ENCODE measurements around the gene KRTAP10-4.

The KRTAP10-4 gene

GRCh38 chr21:44583089-44583799, 9.7 kb downstream of the KRTAP10-4 start:
- DNase-seq (ENCODE audit: low read depth in 1 of 2, low spot score in 1 of 2): no peak
- TF ChIP-seq REST (IDR thresholded peaks at IDR 0.05; ENCODE audit: insufficient replicate concordance, low read depth): no peak
- TF ChIP-seq GABPA (IDR thresholded peaks at IDR 0.05; ENCODE audit: low read depth): no peak
- TF ChIP-seq SPI1 (IDR thresholded peaks at IDR 0.05; ENCODE audit: borderline replicate concordance, low read depth): no peak
- TF ChIP-seq CTCF (IDR thresholded peaks at IDR 0.05; ENCODE audit: insufficient read depth, low read length): no peak
- no peak for TF ChIP-seq POLR2AphosphoS5 (IDR thresholded peaks at IDR 0.05; ENCODE audit: low read depth)
- Histone ChIP-seq H3K27ac (replicated peaks) (no peak overlapping the region), H3K4me3 (replicated peaks; ENCODE audit: insufficient read depth, low read length) (no peak overlapping the region), H3K27me3 (ENCODE audit: insufficient read depth, poor library complexity, severe bottlenecking) (no peaks in the 10 kb centered on the region)

GRCh38 chr21:44583800-44584147, 10.2 kb downstream of the KRTAP10-4 start:
- Histone ChIP-seq H3K27me3 (ENCODE audit: insufficient read depth, poor library complexity, severe bottlenecking) (no peaks in the 10 kb centered on the region), H3K27ac (replicated peaks) (no peak overlapping the region), H3K4me3 (replicated peaks; ENCODE audit: insufficient read depth, low read length) (no peak overlapping the region)
- TF ChIP-seq CTCF (IDR thresholded peaks at IDR 0.05; ENCODE audit: insufficient read depth, low read length) (no peak), REST (IDR thresholded peaks at IDR 0.05; ENCODE audit: insufficient replicate concordance, low read depth) (no peak), SPI1 (IDR thresholded peaks at IDR 0.05; ENCODE audit: borderline replicate concordance, low read depth) (no peak), POLR2AphosphoS5 (IDR thresholded peaks at IDR 0.05; ENCODE audit: low read depth) (no peak), GABPA (IDR thresholded peaks at IDR 0.05; ENCODE audit: low read depth) (no peak)
- DNase-seq (ENCODE audit: low read depth in 1 of 2, low spot score in 1 of 2): no peak

- no peak overlapping the region for H3K4me3 ChIP-seq (replicated peaks; ENCODE audit: insufficient read depth, low read length)
- TF ChIP-seq GABPA (IDR thresholded peaks at IDR 0.05; ENCODE audit: low read depth) (no peak), POLR2AphosphoS5 (IDR thresholded peaks at IDR 0.05; ENCODE audit: low read depth) (no peak), SPI1 (IDR thresholded peaks at IDR 0.05; ENCODE audit: borderline replicate concordance, low read depth) (no peak), REST (IDR thresholded peaks at IDR 0.05; ENCODE audit: insufficient replicate concordance, low read depth) (no peak), CTCF (IDR thresholded peaks at IDR 0.05; ENCODE audit: insufficient read depth, low read length) (no peak)
- no peak for DNase-seq (ENCODE audit: low read depth in 1 of 2, low spot score in 1 of 2)
- H3K27me3 ChIP-seq (ENCODE audit: insufficient read depth, poor library complexity, severe bottlenecking): no peaks in the 10 kb centered on the region
- no peak overlapping the region for H3K27ac ChIP-seq (replicated peaks)
These were observed 12.4 kb downstream of the KRTAP10-4 start for GRCh38 chr21:44585892-44586291.
